Heart right ventricle (tissue), 16 donors: ENCODE measurements around the gene MGME1. TPM values are rescaled to one million over a fixed set of nuclear protein-coding genes. Genes with fewer than 3 reads are reported as not detected.

Experiments used
- ATAC-seq, 8 donors: fragments of 200-7000 bp; cut with Tn5 transposase; one replicate each; pipeline ENCODE4 v1.9.1; 2020; ENCODE audit warnings: mild to moderate bottlenecking in 8 of 8, moderate library complexity in 8 of 8, moderate number of reproducible peaks in 1 of 8
- DNase-seq, 2 donors: peaks; one replicate each; pipeline ENCODE4 v3.0.0-alpha.2; 2020
- H3K27ac ChIP-seq, 10 donors: fragments of 200-600 bp; sonication (generic) in 2 of 10; one replicate each; pipeline versions ENCODE4 v1.5.0 to v1.8.0; 2020 to 2022; ENCODE audit warnings: mild to moderate bottlenecking in 3 of 10
- H3K27me3 ChIP-seq, 7 donors: fragments of 200-600 bp; one replicate each; pipeline ENCODE4 v1.8.0; 2021 to 2022; ENCODE audit warnings: mild to moderate bottlenecking in 2 of 7
- H3K36me3 ChIP-seq, 9 donors: fragments of 200-600 bp; sonication (generic) in 1 of 9; one replicate each; pipeline versions ENCODE4 v1.5.0 to v1.8.0; 2020 to 2022; ENCODE audit warnings: mild to moderate bottlenecking in 2 of 9
- H3K4me1 ChIP-seq, 9 donors: fragments of 200-600 bp; sonication (generic) in 1 of 9; one replicate each; pipeline versions ENCODE4 v1.5.0 to v1.8.0; 2020 to 2022; ENCODE audit warnings: mild to moderate bottlenecking in 4 of 9
- H3K4me3 ChIP-seq, 10 donors: fragments of 200-600 bp; sonication (generic) in 2 of 10; one replicate each; pipeline versions ENCODE4 v1.5.0 to v1.8.0; 2020 to 2022; ENCODE audit warnings: mild to moderate bottlenecking in 7 of 10, moderate library complexity in 2 of 10
- H3K9me3 ChIP-seq, 11 donors: fragments of 200-600 bp in 10 of 11; sonication (generic) in 2 of 11; one replicate each; pipeline versions ENCODE4 v1.5.0 to v1.8.0; 2013 to 2022; ENCODE audit warnings: mild to moderate bottlenecking in 2 of 11, control low read depth in 1 of 11, moderate library complexity in 1 of 11
- CTCF ChIP-seq, 9 donors: fragments of 200-600 bp; sonication (generic) in 2 of 9; IDR thresholded peaks; one replicate each; pipeline versions ENCODE4 v1.5.0 to v1.8.0; 2021 to 2022; ENCODE audit warnings: antibody characterized with exemption in 9 of 9, mild to moderate bottlenecking in 5 of 9, moderate library complexity in 1 of 9
- WGBS, 2 donors: extraction: QIAGEN DNeasy Blood & Tissue Kit; methylation state at CpG; one replicate each; pipeline ENCODE4 v1.1.7; 2013; ENCODE audit warnings: inconsistent platforms in 1 of 2; 5-methylcytosine and 5-hydroxymethylcytosine counted together
- intact Hi-C, 10 donors: fragments of 100-400 bp; cut with DNase I; formaldehyde crosslinking; loops; one replicate each; pipeline versions ENCODE4 v1.11.1 to v1.14.2; 2022
- polyA plus RNA-seq, 2 donors: library from polyadenylated mRNA; stranded (reverse); fragments of 200-250 nt; gene quantifications; one replicate each; pipeline ENCODE4 v1.2.3, GENCODE V29; 2013
- total RNA-seq, 10 donors: library from RNA; stranded (reverse); fragmentation: NEBNext Ultra II Directional in 3 of 10; extraction: Animal tissue kit (Norgen Biotek cat#: 25700) in 3 of 10; gene quantifications; one replicate each; pipeline versions ENCODE4 v1.2.1 to v1.2.4, GENCODE V29; 2021 to 2023
- donor health status: Arrhythmogenic right ventricular cardiomyopathy.
- donor health status: ischemic (EF 13 %, LVEDD 7.1; RV severe dilation, severe dysfunction).
- donor health status: healthy with polysubstance abuse.
- donor health status: DM: no; HTN: yes; CAD: no.
- donor health status: DM: no; HTN: no; CAD: no.
- donor health status: ischemic (EF 25% LVEDD 6.9; RV normal size, moderate dysfunction).
- donor health status: ischemic (EF 25% LVEDD 5.7; RV mildly dilated, moderate dysfunction).
- donor health status: healthy.
- donor health status: DM: yes; HTN: yes; CAD: no.
- donor health status: Ischemic cardiomyopathy.
- donor health status: ischemic (EF 35%, LVEDD 5.7; RV mildly dilated, moderate dysfunction).
- donor health status: nonischemic (EF 11% LVEDD 7.7; RV severe dilation, severe dysfunction).
- donor health status: DM: yes; HTN: yes; CAD: no.
- donor health status: PGD.
- donor health status: ischemic (EF 29% LVEDD 5.4; RV normal size, mild dysfunction).
- donor health status: nonischemic (EF 23%, LVEDD 6.1; RV moderate dilation, normal function).

MGME1 gene
- total and polyA plus RNA-seq, 12 donors, result 6.0 to 16.0 (median 12.9) TPM

DNA sequence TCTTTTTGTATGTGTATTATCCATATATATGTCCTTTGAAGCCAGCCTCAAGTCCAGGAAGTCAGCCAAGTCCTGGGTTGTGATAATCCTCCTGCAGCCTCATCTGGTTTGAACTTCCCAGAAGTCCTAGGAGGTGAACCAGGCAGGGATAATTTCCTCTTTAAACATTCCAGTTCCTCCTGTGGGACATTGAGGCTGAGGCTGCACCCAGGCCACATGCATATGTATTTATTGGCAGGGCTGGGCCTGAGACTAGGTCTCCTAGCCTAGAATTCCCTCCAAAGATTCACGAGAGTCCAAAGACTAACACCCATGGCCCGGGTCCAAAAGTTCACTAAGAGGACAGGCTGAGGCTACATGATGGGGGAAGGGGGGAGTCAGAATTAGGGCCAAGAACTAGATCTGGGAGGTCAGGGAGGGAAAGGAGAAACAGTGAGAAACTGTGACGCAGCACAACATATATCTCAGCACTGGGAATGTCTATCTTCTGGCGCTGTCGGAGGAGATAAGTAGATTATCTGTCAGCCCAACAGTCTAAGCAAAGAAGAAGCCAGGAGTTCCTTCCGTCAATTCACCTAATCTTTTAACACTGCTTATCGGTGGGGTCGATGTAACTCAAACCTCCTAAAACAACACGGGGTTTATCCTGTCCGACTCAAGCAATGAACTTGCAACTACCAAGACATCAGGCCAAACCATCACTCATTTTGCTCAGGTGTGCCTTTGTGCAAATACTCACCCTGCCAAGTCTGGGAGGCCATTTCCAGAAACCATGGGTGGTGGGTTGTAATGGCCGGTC is 43.5 kb upstream of the MGME1 start:
- WGBS, 2 donors, result 46 to 49% methylated on average over 11 of the region's 11 CpGs
- no peak overlapping the region for H3K27ac ChIP-seq
- no peaks in the 10 kb centered on the region for H3K36me3 ChIP-seq
- intact Hi-C loops, result no loop called here
- peaks cover 6 to 27% (median 12%) of the 10 kb centered on the region in 9 donors for H3K4me1 ChIP-seq
- ATAC-seq, result peak in 4 of 8 donors; percentile 15 to 44 (median 23)
- H3K4me3 ChIP-seq, result no peak overlapping the region
- no peak for TF ChIP-seq CTCF (IDR thresholded peaks at IDR 0.05)
- no peaks in the 10 kb centered on the region for H3K27me3 ChIP-seq
- no peak for DNase-seq
- H3K9me3 ChIP-seq, result no peaks in the 10 kb centered on the region

- no peak for ATAC-seq
- 44 to 83% methylated on average over 1 of the region's 1 CpG for WGBS, 2 donors
- intact Hi-C loops, result no loop called here
Measured at GRCh38 chr20:17925940-17926300, 42.9 kb upstream of the MGME1 start.

GRCh38 chr20:17928211-17928611 is 40.6 kb upstream of the MGME1 start:
- Histone ChIP-seq H3K36me3 (no peaks in the 10 kb centered on the region), H3K9me3 (peaks cover 0 to 8% (median 0%) of the 10 kb centered on the region in 11 donors), H3K4me3 (no peak overlapping the region), H3K27ac (peak overlapping the region in 7 of 10 donors; percentile 29 to 74 (median 54)), H3K4me1 (peaks cover 6 to 27% (median 12%) of the 10 kb centered on the region in 9 donors), H3K27me3 (no peaks in the 10 kb centered on the region)
- DNase-seq (no peak), ATAC-seq (peak in 7 of 8 donors; percentile 40 to 83 (median 74))
- intact Hi-C loops, result no loop called here
- no peak for TF ChIP-seq CTCF (IDR thresholded peaks at IDR 0.05)
- whole genome bisulfite sequencing, 2 donors, result 67 to 78% methylated on average over 7 of the region's 7 CpGs

More at GRCh38 chr20:17925940-17926300, 42.9 kb upstream of the MGME1 start:
- H3K4me3 ChIP-seq, result no peak overlapping the region
- H3K36me3 ChIP-seq, result no peaks in the 10 kb centered on the region
- DNase-seq, result no peak
- H3K4me1 ChIP-seq, result peaks cover 6 to 27% (median 12%) of the 10 kb centered on the region in 9 donors
- TF ChIP-seq CTCF (IDR thresholded peaks at IDR 0.05), result no peak
- no peaks in the 10 kb centered on the region for H3K27me3 ChIP-seq
- no peaks in the 10 kb centered on the region for H3K9me3 ChIP-seq
- no peak overlapping the region for H3K27ac ChIP-seq

- Histone ChIP-seq H3K27me3 (no peaks in the 10 kb centered on the region), H3K27ac (peak overlapping the region in 7 of 10 donors; percentile 29 to 74 (median 54)), H3K4me1 (peaks cover 6 to 27% (median 12%) of the 10 kb centered on the region in 9 donors), H3K36me3 (no peaks in the 10 kb centered on the region), H3K4me3 (no peak overlapping the region), H3K9me3 (peaks cover 0 to 8% (median 0%) of the 10 kb centered on the region in 11 donors)
- ATAC-seq (peak in 4 of 8 donors; percentile 17 to 21 (median 19)), DNase-seq (no peak)
- TF ChIP-seq CTCF (IDR thresholded peaks at IDR 0.05), result no peak
- 87% methylated on average over 22 of the region's 22 CpGs for WGBS, 2 donors
- intact Hi-C loops, result no loop called here
Measured at GRCh38 chr20:17928633-17929311, 40.0 kb upstream of the MGME1 start.
